Astrocyte of the hippocampus (primary cell): ENCODE results near the gene TBL3.

Experiments
- DNase-seq: peaks from one replicate; pipeline ENCODE4 v3.0.0; 2011; ENCODE audit warnings: low read depth, low spot score

TBL3 gene

GRCh38 chr16:1964506-1965395, 7.1 kb upstream of the TBL3 start, which contains the start of gene RPS2:
TSS of gene RPS2 (minus strand) at chr16:1964826. CDS start at chr16:1964625, 201 bp downstream.
- DNase-seq: peak; percentile 99

- DNase-seq: no peak
Measured at GRCh38 chr16:1965396-1966001, 6.4 kb upstream of the TBL3 start.

DNA sequence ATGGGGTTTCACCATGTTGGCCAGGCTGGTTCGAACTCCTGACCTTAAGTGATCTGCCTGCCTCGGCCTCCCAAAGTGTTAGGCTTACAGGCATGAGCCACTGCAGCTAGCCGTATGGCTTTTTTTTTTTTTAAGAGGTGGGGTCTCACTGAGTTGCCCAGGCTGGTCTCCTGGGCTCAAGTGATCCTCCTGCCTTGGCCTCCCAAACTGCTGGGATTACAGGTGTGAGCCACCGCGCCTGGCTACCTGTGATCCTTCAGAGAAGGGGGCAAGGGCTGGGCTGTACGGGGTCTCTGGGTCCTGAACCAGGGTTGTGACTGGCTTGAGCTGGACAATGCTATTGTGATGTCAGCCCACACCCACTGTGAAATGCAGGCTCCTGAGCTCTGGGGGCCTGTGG, 5.4 kb upstream of the TBL3 start, which contains the start of gene RNF151:
Gene RNF151, plus strand, starts transcription at position 397 of the 400 bp plus-strand sequence. CDS start 26 bp downstream, outside the sequence.
- no peak for DNase-seq

- DNase-seq: no peak
Measured at GRCh38 chr16:1968146-1968953, 3.5 kb upstream of the TBL3 start.

- no peak for DNase-seq
Measured at GRCh38 chr16:1972490-1972877, 631 bp downstream of the TBL3 start.

GRCh38 chr16:1973461-1974156, 1.8 kb downstream of the TBL3 start:
- DNase-seq: no peak

DNA sequence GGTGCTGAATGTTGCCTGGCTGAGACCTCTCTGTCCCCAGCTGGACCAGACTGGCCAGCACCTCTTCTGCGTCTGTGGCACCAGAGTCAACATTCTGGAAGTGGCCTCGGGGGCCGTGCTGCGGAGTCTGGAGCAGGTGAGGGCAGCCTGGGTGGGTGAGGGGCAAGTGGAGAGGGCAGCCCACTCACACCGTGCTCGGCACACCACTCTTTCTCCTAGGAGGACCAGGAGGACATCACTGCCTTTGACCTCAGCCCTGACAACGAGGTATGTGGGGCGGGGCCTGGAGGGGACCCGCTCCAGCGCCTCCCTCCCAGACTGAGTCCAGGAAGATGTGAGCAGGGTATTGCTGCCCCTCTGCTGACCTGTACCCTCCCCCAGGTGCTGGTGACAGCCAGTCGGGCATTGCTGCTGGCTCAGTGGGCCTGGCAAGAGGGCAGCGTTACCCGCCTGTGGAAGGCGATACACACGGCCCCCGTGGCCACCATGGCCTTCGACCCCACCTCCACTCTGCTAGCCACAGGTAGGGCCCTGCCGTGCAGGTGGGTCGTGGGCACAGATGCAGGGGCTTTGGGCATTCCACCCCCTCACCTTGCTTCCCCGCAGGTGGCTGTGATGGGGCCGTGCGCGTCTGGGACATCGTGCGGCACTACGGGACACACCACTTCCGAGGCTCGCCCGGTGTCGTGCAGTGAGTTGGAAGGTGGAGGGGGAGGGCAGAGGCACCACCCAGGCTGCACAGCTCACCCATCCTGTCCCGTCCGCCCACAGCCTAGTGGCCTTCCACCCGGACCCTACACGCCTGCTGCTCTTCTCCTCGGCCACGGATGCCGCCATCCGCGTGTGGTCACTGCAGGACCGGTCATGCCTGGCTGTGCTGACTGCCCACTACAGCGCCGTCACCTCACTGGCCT, 2.6 kb downstream of the TBL3 start:
- no peak for DNase-seq

- DNase-seq: no peak
Measured at GRCh38 chr16:1975432-1976215, 3.8 kb downstream of the TBL3 start.

DNA sequence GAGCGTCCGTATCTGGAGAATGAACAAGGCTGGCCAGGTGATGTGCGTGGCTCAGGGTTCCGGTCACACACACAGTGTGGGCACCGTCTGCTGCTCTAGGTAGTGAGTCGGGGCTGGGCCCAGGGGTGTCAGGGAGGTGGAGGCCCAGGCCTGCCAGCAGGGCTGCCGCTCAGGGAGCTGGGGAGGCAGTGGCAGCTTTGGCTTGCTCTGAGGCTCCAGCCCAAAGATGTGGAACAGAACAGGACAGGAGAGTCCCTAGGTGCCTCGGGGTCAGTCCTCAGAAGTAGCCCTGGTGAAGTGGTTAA, 4.3 kb downstream of the TBL3 start:
- DNase-seq: no peak

DNA sequence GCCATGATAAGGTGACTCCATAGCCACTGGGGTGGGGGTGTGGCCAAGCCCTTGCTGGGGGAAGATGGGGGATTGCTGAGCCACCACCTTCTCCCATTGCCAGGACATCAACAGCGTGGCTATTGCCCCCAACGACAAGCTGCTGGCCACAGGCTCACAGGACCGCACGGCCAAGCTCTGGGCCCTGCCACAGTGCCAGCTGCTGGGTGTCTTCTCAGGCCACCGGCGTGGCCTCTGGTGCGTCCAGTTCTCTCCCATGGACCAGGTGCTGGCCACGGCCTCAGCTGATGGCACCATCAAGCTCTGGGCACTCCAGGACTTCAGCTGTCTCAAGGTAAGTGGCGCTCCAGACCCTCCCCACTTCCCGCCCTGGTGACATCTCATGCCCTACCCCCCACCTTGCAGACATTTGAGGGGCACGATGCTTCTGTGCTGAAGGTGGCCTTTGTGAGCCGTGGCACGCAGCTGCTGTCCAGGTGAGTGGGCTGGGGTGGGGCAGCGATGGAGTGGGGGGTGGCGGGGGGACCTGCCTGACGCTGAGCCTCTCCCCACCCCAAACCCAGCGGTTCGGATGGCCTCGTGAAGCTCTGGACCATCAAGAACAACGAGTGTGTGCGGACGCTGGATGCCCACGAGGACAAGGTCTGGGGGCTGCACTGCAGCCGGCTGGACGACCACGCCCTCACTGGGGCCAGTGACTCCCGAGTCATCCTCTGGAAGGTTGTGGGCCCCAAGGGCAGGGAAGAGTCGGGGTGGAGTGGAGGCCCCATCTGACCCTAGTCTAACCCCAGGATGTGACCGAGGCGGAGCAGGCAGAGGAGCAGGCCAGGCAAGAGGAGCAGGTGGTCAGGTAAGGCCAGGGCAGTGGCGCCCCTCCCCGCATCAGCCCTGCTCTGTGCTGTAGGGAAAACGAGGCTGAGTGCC, 5.4 kb downstream of the TBL3 start:
- DNase-seq: no peak

GRCh38 chr16:1977875-1978268, 6.0 kb downstream of the TBL3 start:
- no peak for DNase-seq

DNA sequence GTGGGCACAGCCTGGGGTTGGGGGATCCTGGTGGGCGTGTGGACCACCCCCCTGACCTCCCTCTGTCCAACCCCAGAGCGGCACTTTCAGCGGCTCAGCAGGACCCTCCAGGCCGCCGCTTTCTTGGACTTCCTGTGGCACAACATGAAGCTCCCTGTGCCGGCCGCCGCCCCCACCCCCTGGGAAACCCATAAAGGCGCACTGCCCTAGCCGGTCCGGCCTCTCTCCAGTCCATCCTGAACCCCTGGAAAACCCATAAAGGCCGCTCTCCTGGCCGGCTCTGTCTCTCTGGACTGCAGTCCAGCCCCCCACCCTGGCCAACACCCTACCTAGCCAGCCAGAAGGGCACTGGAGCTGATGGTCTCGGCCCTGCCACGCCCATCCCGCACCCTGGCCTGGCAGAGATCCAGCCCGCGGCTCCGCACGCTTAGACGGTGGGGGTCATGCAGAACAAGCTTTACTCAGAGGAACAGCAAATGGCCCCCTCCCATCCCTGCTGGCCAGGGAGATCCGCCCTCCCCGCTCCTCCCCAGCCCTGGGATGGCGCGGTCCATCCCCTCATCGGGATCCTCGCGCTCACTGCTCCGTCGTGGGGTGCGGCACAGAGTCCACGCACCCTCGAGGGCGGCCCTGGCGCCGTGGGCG, 6.7 kb downstream of the TBL3 start:
- no peak for DNase-seq

GRCh38 chr16:1979271-1980029, 7.6 kb downstream of the TBL3 start:
- peak; percentile 25 for DNase-seq

DNA sequence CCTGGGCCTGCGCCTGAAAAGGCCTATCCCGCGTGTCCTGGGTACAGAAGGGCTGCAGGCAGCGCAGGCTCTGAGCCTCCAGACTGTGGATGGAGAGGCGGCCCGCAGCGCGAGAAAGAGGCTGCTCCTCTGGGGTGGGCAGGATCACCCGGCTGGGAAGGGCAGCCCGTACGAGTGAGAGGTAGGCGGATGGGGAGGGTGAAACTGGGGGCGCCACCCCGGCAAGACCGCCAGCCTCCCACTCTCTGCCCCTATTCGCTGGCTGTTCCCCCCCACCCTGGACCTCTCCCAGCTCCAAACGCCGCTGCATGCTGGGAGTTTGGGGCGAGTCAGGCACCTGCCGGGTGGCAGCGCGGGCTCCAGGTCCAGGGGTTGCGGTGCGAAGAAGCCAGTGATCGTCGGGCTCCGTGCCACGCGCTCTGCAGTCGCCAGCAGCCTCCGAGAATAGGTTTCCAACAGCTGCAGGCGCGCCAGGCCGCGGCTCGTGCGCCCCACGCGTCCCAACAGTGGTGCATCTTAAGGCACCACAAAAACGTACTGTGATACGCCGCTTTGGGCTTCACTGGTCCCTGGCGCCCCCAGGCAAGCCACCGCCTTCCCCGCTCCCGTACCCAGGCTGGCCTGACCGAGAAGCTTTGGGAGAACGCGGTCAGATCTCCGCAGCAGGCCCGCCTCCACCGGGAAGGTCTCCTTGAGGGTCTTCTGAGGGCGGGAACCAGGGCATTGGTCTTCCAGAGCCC, 8.3 kb downstream of the TBL3 start:
- DNase-seq: no peak

- DNase-seq: no peak
Measured at GRCh38 chr16:1980770-1981087, 8.9 kb downstream of the TBL3 start.

DNA sequence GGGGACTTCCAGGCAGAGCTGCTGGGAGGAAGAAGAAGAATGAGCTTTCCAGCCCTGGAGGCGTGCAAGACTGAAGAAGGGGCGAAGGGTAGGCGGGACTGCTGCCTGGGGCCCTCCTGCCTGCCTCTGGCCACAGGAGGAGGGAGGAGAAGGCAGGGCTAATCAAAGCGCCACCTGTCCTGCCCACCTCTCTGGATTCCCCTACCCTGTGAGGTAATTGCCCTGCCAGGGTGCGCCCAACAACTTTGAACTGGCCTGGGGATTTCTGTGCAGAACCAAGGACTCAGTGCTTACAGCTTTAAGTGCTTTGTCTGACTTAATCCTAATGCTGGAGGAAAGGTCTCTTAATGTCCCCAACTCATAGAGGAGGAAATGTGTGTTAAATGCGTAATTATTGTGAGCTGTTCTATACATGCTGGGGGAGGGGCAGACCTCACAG, 9.6 kb downstream of the TBL3 start, which contains the start of gene NOXO1:
Gene NOXO1, minus strand, starts transcription at position 72 of the 439 bp plus-strand sequence. CDS start 290 bp downstream, outside the sequence.
- no peak for DNase-seq

DNA sequence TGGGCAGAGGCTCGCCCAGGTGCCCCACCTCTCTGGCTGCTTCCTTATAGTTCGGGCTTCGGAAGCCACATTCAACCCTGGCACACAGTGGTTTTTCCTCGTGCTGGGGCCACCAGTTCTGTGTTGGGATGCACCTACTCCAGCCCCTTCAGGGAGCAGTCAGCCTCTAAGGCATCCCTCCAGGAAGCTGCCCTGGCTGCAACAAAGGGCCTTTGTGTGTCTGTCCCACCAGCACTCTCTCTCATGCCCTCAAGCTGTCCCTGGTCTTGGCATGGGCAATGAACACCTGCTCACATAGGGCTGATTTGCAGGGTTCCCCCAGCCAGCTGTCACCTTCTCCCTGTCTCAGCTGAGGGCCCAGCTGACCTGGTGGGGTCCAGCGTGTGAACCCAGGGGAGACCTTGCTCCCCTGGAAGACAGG, 10.2 kb downstream of the TBL3 start:
- no peak for DNase-seq
